GM18511 (cell line): ENCODE results near the gene AGPAT1.
"Not testable (repeated sequence)": the region's sequence is repeated elsewhere in the genome, so short reads cannot be mapped to it uniquely, and the experiment has no call there.

ENCODE experiments used
- ATAC-seq: cut with Tn5 transposase; IDR thresholded peaks from one replicate; pipeline ENCODE4 v1.9.1; 2021; ENCODE audit warnings: mild to moderate bottlenecking, moderate library complexity; ENCODE audit not compliant: unreplicated experiment

Gene AGPAT1

DNA sequence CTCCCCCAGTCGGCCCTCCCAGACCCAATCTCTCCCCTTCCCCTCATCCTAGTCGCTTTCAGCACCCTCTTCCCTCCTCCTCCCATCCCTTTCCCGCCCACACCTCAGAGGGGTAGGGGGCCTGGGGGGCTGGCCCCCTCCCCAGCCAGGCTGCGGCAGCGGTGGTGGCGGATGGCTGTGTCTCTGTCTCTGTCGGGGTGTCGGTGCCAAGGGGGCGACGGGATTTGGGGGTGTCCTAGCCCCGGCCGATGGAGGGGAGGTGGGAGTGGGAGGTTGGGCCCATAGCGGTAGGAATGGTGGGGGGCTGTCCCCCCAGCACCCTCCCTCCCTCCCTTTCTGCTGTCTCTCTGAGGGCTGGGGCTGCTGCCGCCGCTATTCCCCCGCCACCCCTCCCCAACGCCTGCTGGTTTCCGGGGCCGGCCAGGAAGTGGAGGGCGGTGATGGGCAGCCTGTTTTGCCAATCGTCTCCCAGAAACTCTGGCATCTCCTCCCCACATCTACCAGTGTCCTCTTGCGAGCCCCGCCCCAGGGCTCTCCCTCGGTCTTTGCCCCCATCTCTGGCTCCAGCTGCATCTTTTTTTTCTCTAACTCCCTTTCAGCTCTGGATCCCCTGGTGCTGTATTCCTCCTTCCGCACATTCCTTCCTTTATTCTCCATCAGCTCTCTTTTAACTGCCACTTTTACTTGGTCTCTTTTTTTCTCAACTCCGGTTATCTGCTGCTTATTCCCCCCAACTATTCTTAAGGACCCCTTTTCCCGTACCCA is at the start of gene AGPAT1:
Gene AGPAT1 (minus strand): TSS at position 374 of the 765 bp plus-strand sequence. CDS start 4,588 bp downstream, outside the sequence.
- no peak for ATAC-seq

- ATAC-seq = peak; percentile 50
Observed at GRCh38 chr6:32224696-32225095, 48.8 kb upstream of the AGPAT1 start.

DNA sequence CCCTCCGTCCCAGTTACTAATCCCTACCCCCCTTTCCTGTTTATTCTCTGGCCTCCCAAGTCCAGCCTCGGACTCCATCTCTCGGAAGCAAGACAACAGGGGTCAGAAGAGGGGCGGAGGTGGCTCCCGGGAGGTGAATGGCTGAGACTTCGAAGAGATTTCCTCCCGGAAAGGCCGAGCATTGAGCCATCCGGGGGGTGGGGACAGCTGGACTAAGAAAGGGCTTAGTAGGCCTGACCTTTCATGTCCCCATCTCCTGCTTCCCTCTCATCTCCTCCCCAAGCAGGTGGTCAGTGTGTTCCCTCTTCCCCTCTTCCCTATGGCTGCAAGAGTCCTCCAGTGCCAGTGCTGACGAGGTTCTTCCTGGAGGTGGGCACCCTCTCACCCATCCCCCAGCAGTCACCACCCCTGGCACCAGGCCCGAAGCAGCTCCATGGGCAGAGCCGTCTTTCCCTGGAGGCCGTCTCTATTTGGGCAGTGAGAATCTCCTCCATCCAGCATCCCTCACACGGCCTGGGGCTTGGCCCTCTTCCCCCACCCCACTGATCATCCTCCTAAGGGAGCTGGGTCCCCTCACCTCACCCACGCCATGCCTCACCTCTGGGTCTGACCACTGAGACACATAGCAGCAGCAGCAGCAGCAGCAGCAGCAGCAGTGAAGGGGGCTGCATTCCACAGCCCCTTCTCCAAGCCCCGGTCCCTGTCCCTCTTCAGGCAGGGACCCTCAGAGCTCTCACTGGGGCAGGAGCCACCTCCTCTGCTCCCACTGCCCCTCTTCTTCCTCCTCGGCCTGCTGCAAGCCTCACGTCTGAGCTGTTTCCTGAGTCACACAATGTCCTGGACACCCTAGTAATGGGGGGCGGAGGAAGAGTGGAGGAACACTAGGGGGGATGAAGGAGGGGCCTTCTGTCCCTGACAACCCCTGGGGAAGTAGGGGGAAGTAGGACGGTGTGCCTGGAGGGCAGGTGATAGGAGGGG is 47.7 kb upstream of the AGPAT1 start, which contains the start of gene NOTCH4:
Gene NOTCH4 (minus strand): TSS at position 810 of the 978 bp plus-strand sequence. CDS start 139 bp downstream, at position 671.
- no peak for ATAC-seq

- ATAC-seq = no peak
Observed at GRCh38 chr6:32222333-32223230, 46.7 kb upstream of the AGPAT1 start.

DNA sequence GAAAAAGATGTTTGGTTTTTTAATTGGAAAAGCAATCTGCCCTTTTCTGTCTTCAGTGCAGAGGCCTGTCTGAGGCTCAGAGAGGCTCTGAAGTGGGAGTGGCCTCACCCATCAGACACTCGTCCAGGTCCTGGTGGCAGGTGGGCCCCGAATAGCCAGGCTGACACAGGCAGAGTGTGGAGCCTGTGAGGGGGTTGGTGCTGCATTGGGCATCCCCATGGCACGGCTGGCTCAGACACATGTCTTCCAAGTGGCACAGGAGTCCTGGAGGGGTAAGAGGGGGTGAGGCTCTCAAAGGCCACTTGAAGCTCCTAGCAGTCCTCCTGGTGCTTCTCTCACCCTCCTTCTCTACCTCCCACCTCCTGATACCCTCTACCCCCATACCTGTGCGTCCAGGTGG is 44.1 kb upstream of the AGPAT1 start:
- ATAC-seq = no peak

DNA sequence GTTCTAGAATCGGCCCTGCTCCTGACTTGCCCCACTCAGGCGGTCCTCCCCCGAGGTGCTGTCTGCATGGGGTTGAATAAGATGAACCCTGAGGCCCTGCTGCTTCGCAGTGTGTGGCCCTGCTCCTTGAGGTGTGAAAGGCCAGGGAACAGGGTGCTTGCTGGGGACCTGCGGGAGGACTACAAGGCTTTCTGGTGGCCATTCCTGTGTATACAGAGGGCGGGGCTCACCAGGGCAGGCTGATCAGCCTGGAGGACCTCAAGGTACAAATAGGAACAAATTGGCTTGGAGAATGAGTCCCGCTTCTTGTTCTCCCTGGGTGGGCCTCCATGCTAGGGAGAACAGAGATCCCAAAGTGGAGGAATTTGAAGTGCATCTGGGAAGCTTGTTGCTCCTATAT is 42.3 kb upstream of the AGPAT1 start:
- ATAC-seq = no peak

DNA sequence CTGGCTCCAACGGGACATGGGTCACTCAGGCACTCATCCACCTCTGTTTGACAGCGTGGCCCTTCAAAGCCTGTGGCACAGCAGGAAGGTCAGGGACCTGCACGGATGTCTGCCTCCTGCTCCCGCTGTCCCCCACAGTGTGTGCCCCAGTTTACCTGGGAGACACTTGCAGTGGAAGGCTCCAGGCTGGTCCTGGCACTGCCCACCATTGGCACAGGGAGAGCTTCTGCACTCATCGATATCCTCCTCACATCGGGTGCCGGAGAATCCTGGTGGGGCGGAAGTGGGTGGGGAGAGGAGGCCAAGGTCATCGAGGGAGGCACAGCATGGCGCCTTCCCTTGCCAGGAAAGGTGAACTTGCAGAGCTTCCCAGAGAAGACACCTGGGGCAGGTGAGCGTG is 41.1 kb upstream of the AGPAT1 start:
- ATAC-seq = no peak

GRCh38 chr6:32216285-32216684 is 40.4 kb upstream of the AGPAT1 start:
- no peak for ATAC-seq

- ATAC-seq = no peak
Observed at GRCh38 chr6:32215617-32216016, 39.7 kb upstream of the AGPAT1 start.

- no peak for ATAC-seq
Observed at GRCh38 chr6:32214126-32214525, 38.2 kb upstream of the AGPAT1 start.

- ATAC-seq = no peak
Observed at GRCh38 chr6:32213649-32214048, 37.8 kb upstream of the AGPAT1 start.

DNA sequence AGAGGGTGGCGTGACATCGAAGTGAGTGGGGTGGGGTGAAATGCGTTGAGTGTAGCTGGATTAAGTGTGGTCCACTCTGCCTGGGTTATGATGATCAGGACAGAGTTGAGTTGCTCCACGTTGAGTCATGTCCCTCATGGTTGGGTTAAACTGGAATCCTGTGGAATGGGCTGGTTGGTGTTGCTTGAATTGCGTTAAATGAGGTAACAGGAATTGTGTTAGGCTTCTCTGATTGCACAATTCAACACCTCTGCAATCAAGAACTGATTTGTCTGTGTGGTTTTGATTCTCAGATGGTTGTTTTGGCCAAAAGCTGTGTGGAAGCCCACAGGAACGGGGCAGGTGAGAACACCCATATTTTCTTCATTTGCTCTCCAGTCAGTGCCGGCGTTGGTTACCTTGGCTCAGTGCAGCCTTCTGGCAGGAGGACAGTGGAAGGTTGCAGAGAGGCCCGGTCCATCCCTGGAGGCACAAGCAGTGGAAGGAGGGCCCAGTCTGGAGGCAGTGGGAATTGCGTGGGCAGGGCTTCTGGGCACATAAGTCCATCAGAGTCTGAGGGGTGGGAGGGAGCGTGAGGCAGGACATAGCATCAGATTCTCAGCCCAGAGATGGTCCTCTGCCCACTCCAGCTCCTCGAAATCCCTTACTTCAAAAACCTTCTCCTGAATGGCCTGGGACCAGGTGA is 36.3 kb upstream of the AGPAT1 start:
- ATAC-seq = no peak

DNA sequence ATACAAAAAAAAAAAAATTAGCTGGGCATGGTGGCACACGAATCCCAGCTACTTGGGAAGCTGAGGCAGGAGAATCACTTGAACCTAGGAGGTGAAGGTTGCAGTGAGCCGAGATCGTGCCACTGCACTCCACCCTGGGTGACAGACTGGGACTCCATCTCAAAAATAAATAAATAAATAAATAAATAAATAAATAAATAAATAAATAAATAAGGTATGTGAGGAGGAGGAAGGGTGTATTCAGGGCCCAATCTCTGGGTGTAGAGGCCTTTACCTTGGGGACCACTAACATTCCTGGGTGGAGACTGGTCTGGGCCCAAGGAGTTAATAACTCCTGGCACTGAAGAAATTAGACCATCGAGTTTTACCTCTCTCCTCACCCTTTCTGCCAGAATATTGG is 35.5 kb upstream of the AGPAT1 start:
- ATAC-seq = not testable (repeated sequence)

GRCh38 chr6:32210191-32210601 is 34.3 kb upstream of the AGPAT1 start:
- ATAC-seq = no peak

DNA sequence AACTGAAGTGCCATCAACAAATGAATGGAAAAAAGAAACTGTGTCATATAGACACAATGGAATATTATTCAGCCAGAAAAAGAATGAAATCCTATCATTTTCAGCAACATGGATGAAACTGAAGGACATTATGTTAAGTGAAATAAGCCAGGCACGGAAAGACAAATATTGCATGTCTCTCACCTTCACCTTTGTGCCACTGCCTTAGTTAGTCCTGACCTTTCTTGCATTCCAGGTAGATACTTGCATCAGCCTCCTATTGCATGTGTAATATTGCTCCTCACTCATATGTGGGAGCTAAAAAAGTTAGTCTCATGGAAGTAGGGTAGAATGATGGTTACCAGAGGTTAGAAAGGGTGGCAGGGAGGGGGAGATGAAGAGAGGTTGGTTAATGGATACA is 33.1 kb upstream of the AGPAT1 start:
- ATAC-seq = no peak

- no peak for ATAC-seq
Observed at GRCh38 chr6:32204268-32204715, 28.4 kb upstream of the AGPAT1 start.

- no peak for ATAC-seq
Observed at GRCh38 chr6:32203426-32204267, 27.8 kb upstream of the AGPAT1 start.

- ATAC-seq = no peak
Observed at GRCh38 chr6:32202186-32202585, 26.3 kb upstream of the AGPAT1 start.
